Liver (tissue), 9 donors: ENCODE data around the gene UBC. TPM values are rescaled to one million over a fixed set of nuclear protein-coding genes. Genes with fewer than 3 reads are reported as not detected.

Experiments used
- DNase-seq: peaks from one replicate; pipeline ENCODE4 v3.0.0-alpha.2; 2017; ENCODE audit warnings: low spot score
- H3K27ac ChIP-seq, 2 donors: one replicate each; pipeline ENCODE4 v1.7.0; 2013; ENCODE audit warnings: inconsistent platforms in 2 of 2, low read length in 2 of 2, control low read depth in 1 of 2, low read depth in 1 of 2, mild to moderate bottlenecking in 1 of 2
- H3K27me3 ChIP-seq, 4 donors: one replicate each; pipeline versions ENCODE4 v1.6.1 to v1.7.0; 2013; ENCODE audit warnings: low read length in 3 of 4, inconsistent platforms in 1 of 4, mild to moderate bottlenecking in 1 of 4, moderate library complexity in 1 of 4; ENCODE audit not compliant: control insufficient read depth in 4 of 4, insufficient read depth in 4 of 4
- H3K36me3 ChIP-seq, 4 donors: one replicate each; pipeline versions ENCODE4 v1.6.1 to v1.7.0; 2013; ENCODE audit warnings: low read length in 3 of 4, mild to moderate bottlenecking in 3 of 4, low read depth in 1 of 4, moderate library complexity in 1 of 4; ENCODE audit not compliant: control insufficient read depth in 4 of 4, insufficient read depth in 3 of 4
- H3K4me1 ChIP-seq, 4 donors: one replicate each; pipeline versions ENCODE4 v1.6.1 to v1.7.0; 2013; ENCODE audit warnings: low read length in 3 of 4, mild to moderate bottlenecking in 3 of 4, moderate library complexity in 1 of 4; ENCODE audit not compliant: control insufficient read depth in 4 of 4, insufficient read depth in 4 of 4
- H3K4me3 ChIP-seq, 3 donors: one replicate each; pipeline versions ENCODE4 v1.6.1 to v1.7.0; 2013; ENCODE audit warnings: low read length in 3 of 3, control low read depth in 1 of 3, low read depth in 1 of 3, mild to moderate bottlenecking in 1 of 3
- H3K9ac ChIP-seq, 2 donors: one replicate each; pipeline ENCODE4 v1.7.0; 2013; ENCODE audit warnings: low read length in 2 of 2, mild to moderate bottlenecking in 2 of 2, moderate library complexity in 2 of 2, control low read depth in 1 of 2, low read depth in 1 of 2
- H3K9me3 ChIP-seq, 4 donors: one replicate each; pipeline versions ENCODE4 v1.6.1 to v1.7.0; 2013; ENCODE audit warnings: low read length in 3 of 4; ENCODE audit not compliant: control insufficient read depth in 4 of 4
- EGR1 ChIP-seq, 2 donors: IDR thresholded peaks; 2 replicates each; pipeline ENCODE4 v1.6.1; 2016 to 2018; ENCODE audit warnings: antibody characterized with exemption in 2 of 2, low read depth in 2 of 2
- FOXA1 ChIP-seq: IDR thresholded peaks from 2 replicates; pipeline ENCODE4 v1.6.1; 2016; ENCODE audit warnings: antibody characterized with exemption
- FOXA2 ChIP-seq: IDR thresholded peaks from 2 replicates; pipeline ENCODE4 v1.6.1; 2016; ENCODE audit warnings: antibody characterized with exemption
- GABPA ChIP-seq, 2 donors: IDR thresholded peaks in 1 of 2; conservative IDR thresholded peaks in 1 of 2; 2 replicates each; pipeline ENCODE4 v1.6.1; 2016; ENCODE audit warnings: antibody characterized with exemption in 2 of 2, mild to moderate bottlenecking in 1 of 2, moderate library complexity in 1 of 2
- HNF4A ChIP-seq, 2 donors: conservative IDR thresholded peaks; 2 replicates each; pipeline ENCODE4 v1.6.1; 2016; ENCODE audit warnings: antibody characterized with exemption in 2 of 2, mild to moderate bottlenecking in 2 of 2
- HNF4G ChIP-seq: IDR thresholded peaks from 2 replicates; pipeline ENCODE4 v1.6.1; 2016; ENCODE audit warnings: antibody characterized with exemption
- JUND ChIP-seq, 2 donors: IDR thresholded peaks; 2 replicates each; pipeline ENCODE4 v1.6.1; 2016; ENCODE audit warnings: antibody characterized with exemption in 2 of 2
- NR2F2 ChIP-seq: IDR thresholded peaks from 2 replicates; pipeline ENCODE4 v1.6.1; 2016; ENCODE audit warnings: antibody characterized with exemption
- RAD21 ChIP-seq, 2 donors: IDR thresholded peaks; 2 replicates each; pipeline ENCODE4 v1.6.1; 2016; ENCODE audit warnings: antibody characterized with exemption in 2 of 2, mild to moderate bottlenecking in 2 of 2
- RXRA ChIP-seq, 2 donors: IDR thresholded peaks; 2 replicates each; pipeline ENCODE4 v1.6.1; 2017 to 2018; ENCODE audit warnings: antibody characterized with exemption in 2 of 2, mild to moderate bottlenecking in 1 of 2
- YY1 ChIP-seq: IDR thresholded peaks from 2 replicates; pipeline ENCODE4 v1.6.1; 2016; ENCODE audit warnings: antibody characterized with exemption, mild to moderate bottlenecking
- WGBS: extraction: QIAGEN DNeasy Blood & Tissue Kit; methylation state at CpG from one replicate; pipeline ENCODE4 v1.1.7; 2013; 5-methylcytosine and 5-hydroxymethylcytosine counted together
- polyA plus RNA-seq, 2 donors: library from polyadenylated mRNA; stranded (reverse) in 1 of 2; unstranded in 1 of 2; fragments of 200-250 nt in 1 of 2; fragments of >200 nt in 1 of 2; fragmentation: Nextera tagmentation in 1 of 2; extraction: Ambion mirVana in 1 of 2; gene quantifications; one replicate each; pipeline versions ENCODE4 v1.2.1 to v1.2.3, GENCODE V29; 2013 to 2015
- total RNA-seq, 2 donors: library from RNA; depleted of rRNA; stranded (reverse); fragments of >200 nt; gene quantifications; one replicate each; pipeline ENCODE4 v1.2.3, GENCODE V29; 2014
- TF ChIP-seq, protein P1 (sequence below): fragments of 150-350 bp; IDR thresholded peaks from 2 replicates; pipeline ENCODE4 v1.5.1; 2017; ENCODE audit warnings: improper control_type of control experiment, low read depth, low read length; ENCODE audit not compliant: missing input control
- TF ChIP-seq, protein P2 (sequence below): IDR thresholded peaks from 2 replicates; pipeline ENCODE4 v1.6.1; 2016; ENCODE audit warnings: antibody characterized with exemption
- TF ChIP-seq, protein P3 (sequence below): IDR thresholded peaks from 2 replicates; pipeline ENCODE4 v1.6.1; 2016; ENCODE audit warnings: antibody characterized with exemption
- TF ChIP-seq, protein P4 (sequence below): IDR thresholded peaks from 2 replicates; pipeline ENCODE4 v1.6.1; 2016; ENCODE audit warnings: antibody characterized with exemption, mild to moderate bottlenecking
- TF ChIP-seq, protein P5 (sequence below): IDR thresholded peaks from 2 replicates; pipeline ENCODE4 v1.6.1; 2016; ENCODE audit warnings: antibody characterized with exemption
- donor health status: healthy.
- donor health status: healthy.
- donor health status: healthy.
- donor health status: healthy.
- donor health status: healthy.

UBC gene
- total and polyA plus RNA-seq, 4 donors = 385 to 624 (median 468) TPM

DNA sequence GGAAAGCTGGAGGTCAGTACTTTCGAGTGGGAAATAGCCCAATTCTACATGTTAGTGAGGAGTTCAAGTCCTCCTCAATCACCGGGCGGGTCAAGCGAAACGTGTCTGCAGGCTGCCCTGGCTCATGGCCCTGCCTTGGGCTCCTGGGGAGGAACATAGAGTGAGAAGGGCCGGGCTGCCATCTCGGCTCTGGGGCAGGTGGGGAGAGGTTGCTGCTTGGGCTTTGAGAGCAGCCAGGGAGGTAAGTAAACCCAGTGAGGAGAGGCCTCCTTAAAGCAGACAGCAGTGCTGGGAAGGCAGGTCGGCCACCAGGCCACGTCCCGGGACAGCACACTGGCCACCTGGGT lies 32.0 kb upstream of the UBC start:
- TF ChIP-seq, protein P1, sequence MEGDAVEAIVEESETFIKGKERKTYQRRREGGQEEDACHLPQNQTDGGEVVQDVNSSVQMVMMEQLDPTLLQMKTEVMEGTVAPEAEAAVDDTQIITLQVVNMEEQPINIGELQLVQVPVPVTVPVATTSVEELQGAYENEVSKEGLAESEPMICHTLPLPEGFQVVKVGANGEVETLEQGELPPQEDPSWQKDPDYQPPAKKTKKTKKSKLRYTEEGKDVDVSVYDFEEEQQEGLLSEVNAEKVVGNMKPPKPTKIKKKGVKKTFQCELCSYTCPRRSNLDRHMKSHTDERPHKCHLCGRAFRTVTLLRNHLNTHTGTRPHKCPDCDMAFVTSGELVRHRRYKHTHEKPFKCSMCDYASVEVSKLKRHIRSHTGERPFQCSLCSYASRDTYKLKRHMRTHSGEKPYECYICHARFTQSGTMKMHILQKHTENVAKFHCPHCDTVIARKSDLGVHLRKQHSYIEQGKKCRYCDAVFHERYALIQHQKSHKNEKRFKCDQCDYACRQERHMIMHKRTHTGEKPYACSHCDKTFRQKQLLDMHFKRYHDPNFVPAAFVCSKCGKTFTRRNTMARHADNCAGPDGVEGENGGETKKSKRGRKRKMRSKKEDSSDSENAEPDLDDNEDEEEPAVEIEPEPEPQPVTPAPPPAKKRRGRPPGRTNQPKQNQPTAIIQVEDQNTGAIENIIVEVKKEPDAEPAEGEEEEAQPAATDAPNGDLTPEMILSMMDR = no peak
- TF ChIP-seq JUND (IDR thresholded peaks at IDR 0.05) = no peak
- H3K27ac ChIP-seq = no peak overlapping the region
- H3K27me3 ChIP-seq = no peaks in the 10 kb centered on the region
- no peaks in the 10 kb centered on the region for H3K9me3 ChIP-seq
- WGBS = 90% methylated on average over 10 of the region's 10 CpGs
- peaks cover 0 to 32% (median 7%) of the 10 kb centered on the region in 4 donors for H3K36me3 ChIP-seq
- H3K4me3 ChIP-seq = no peak overlapping the region
- DNase-seq = no peak
- H3K9ac ChIP-seq = no peak overlapping the region
- peaks cover 0 to 6% (median 2%) of the 10 kb centered on the region in 4 donors for H3K4me1 ChIP-seq

DNA sequence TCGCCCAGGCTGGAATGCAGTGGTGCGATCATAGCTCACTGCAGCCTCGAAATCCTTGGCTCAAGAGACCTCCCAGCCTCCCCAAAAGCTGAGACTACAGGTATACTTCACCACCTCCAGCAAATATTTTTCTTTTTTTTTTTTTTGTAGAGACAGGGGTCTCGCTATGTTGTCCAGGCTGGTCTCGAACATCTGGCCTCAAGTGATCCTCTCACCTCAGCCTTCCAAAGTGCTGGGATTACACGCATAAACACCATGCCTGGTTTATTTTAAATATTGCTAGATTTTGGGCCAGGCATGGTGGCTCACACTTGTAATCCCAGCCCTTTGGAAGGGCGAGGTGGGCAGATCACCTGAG lies 26.7 kb upstream of the UBC start:
- no peak for DNase-seq
- Histone ChIP-seq H3K4me1 (peaks cover 9 to 27% (median 15%) of the 10 kb centered on the region in 4 donors), H3K27ac (peak overlapping the region in 1 of 2 donors; percentile 93), H3K9ac (no peak overlapping the region), H3K4me3 (no peak overlapping the region), H3K36me3 (peaks cover 0 to under 1% (median 0%) of the 10 kb centered on the region in 4 donors), H3K27me3 (no peaks in the 10 kb centered on the region), H3K9me3 (no peaks in the 10 kb centered on the region)
- peak in 1 of 2 donors; percentile 12 for TF ChIP-seq GABPA (IDR thresholded peaks at IDR 0.05 in 1 of 2, conservative IDR thresholded peaks at IDR 0.05 in 1 of 2)
- TF ChIP-seq, protein P2, sequence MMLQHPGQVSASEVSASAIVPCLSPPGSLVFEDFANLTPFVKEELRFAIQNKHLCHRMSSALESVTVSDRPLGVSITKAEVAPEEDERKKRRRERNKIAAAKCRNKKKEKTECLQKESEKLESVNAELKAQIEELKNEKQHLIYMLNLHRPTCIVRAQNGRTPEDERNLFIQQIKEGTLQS = no peak
- 74% methylated on average over 7 of the region's 7 CpGs for WGBS

DNA sequence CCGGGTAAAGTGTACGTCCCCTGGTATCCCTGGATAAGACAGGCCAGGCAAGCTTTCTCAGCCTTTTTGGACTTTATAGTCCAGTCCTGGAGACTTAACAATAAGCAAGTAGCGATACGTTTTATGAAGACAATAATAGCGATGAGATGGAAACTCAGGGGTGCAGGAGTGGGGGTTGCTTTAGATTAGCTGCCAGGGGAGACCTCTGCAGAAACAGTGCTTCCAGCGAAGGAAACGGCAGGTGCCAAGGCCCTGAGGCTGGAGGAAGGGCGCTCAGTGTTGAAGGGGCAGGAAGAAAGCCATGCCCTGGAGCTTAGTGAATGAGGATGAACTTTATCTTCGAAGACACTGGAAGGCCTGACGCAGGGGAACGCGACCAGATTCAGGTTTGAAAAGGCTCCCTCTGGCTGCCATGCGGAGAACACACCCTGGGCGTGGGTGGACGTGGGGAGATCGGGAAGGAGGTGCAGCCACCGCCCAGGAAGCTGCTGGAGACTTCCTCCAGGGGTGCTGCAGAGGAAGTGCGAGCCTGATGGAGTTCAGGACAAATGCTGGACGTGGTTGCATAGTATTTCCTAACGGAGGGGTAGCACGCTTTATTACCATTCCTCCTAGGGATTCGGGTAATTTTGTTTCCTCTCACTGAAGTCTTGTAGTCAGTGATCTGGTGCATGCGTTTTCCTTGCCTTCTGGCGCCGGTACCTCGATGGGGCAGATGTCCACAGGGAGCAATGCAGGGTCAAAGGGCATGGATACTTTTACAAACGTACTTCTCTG lies 26.1 kb upstream of the UBC start:
- peak overlapping the region; percentile 93 to 94 for H3K27ac ChIP-seq
- no peaks in the 10 kb centered on the region for H3K36me3 ChIP-seq
- H3K4me1 ChIP-seq = peaks cover 8 to 27% (median 13%) of the 10 kb centered on the region in 4 donors
- no peaks in the 10 kb centered on the region for H3K9me3 ChIP-seq
- peak; percentile 85 for DNase-seq
- H3K4me3 ChIP-seq = peak overlapping the region in 2 of 3 donors; percentile 5 to 58
- H3K9ac ChIP-seq = peak overlapping the region in 1 of 2 donors; percentile 79
- no peaks in the 10 kb centered on the region for H3K27me3 ChIP-seq
- 16% methylated on average over 27 of the region's 27 CpGs for WGBS
- TF ChIP-seq, protein P3, sequence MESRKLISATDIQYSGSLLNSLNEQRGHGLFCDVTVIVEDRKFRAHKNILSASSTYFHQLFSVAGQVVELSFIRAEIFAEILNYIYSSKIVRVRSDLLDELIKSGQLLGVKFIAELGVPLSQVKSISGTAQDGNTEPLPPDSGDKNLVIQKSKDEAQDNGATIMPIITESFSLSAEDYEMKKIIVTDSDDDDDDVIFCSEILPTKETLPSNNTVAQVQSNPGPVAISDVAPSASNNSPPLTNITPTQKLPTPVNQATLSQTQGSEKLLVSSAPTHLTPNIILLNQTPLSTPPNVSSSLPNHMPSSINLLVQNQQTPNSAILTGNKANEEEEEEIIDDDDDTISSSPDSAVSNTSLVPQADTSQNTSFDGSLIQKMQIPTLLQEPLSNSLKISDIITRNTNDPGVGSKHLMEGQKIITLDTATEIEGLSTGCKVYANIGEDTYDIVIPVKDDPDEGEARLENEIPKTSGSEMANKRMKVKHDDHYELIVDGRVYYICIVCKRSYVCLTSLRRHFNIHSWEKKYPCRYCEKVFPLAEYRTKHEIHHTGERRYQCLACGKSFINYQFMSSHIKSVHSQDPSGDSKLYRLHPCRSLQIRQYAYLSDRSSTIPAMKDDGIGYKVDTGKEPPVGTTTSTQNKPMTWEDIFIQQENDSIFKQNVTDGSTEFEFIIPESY = no peak
- peak in 1 of 2 donors; percentile 4 for TF ChIP-seq JUND (IDR thresholded peaks at IDR 0.05)
- TF ChIP-seq GABPA (IDR thresholded peaks at IDR 0.05 in 1 of 2, conservative IDR thresholded peaks at IDR 0.05 in 1 of 2) = peak in 1 of 2 donors; percentile 31
- TF ChIP-seq, protein P4, sequence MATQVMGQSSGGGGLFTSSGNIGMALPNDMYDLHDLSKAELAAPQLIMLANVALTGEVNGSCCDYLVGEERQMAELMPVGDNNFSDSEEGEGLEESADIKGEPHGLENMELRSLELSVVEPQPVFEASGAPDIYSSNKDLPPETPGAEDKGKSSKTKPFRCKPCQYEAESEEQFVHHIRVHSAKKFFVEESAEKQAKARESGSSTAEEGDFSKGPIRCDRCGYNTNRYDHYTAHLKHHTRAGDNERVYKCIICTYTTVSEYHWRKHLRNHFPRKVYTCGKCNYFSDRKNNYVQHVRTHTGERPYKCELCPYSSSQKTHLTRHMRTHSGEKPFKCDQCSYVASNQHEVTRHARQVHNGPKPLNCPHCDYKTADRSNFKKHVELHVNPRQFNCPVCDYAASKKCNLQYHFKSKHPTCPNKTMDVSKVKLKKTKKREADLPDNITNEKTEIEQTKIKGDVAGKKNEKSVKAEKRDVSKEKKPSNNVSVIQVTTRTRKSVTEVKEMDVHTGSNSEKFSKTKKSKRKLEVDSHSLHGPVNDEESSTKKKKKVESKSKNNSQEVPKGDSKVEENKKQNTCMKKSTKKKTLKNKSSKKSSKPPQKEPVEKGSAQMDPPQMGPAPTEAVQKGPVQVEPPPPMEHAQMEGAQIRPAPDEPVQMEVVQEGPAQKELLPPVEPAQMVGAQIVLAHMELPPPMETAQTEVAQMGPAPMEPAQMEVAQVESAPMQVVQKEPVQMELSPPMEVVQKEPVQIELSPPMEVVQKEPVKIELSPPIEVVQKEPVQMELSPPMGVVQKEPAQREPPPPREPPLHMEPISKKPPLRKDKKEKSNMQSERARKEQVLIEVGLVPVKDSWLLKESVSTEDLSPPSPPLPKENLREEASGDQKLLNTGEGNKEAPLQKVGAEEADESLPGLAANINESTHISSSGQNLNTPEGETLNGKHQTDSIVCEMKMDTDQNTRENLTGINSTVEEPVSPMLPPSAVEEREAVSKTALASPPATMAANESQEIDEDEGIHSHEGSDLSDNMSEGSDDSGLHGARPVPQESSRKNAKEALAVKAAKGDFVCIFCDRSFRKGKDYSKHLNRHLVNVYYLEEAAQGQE = no peak
- no peak for TF ChIP-seq FOXA1
- TF ChIP-seq, protein P5, sequence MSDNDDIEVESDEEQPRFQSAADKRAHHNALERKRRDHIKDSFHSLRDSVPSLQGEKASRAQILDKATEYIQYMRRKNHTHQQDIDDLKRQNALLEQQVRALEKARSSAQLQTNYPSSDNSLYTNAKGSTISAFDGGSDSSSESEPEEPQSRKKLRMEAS = no peak
- TF ChIP-seq HNF4A (conservative IDR thresholded peaks at IDR 0.05) = no peak
- TF ChIP-seq FOXA2 = no peak
- TF ChIP-seq RAD21 (IDR thresholded peaks at IDR 0.05) = peak; percentile 70 to 83
- peak; percentile 75 for TF ChIP-seq NR2F2
- TF ChIP-seq RXRA (IDR thresholded peaks at IDR 0.05) = no peak
- no peak for TF ChIP-seq HNF4G
- TF ChIP-seq YY1 = peak; percentile 2
- TF ChIP-seq, protein P1 = peak; percentile 89
- TF ChIP-seq, protein P2 = no peak
- TF ChIP-seq EGR1 (IDR thresholded peaks at IDR 0.05; ENCODE audit: low read depth in 2 of 2) = peak; percentile 94 to 95
